Peyer's patch (tissue), 4 donors: ENCODE results near the gene HYKK.
"Not testable (repeated sequence)": the region's sequence is repeated elsewhere in the genome, so short reads cannot be mapped to it uniquely, and the experiment has no call there.

Experiments used
- POLR2A ChIP-seq, 2 donors: fragments of 450-650 bp; IDR thresholded peaks; one replicate each; pipeline ENCODE4 v1.5.1; 2017; ENCODE audit warnings: antibody characterized with exemption in 2 of 2, mild to moderate bottlenecking in 2 of 2, moderate library complexity in 2 of 2
- TF ChIP-seq, protein P1 (sequence below), 6 experiments: fragments of 450-650 bp in 4 of 6; fragments of 200-600 bp in 2 of 6; sonication (generic) in 1 of 6; IDR thresholded peaks; one replicate each; pipeline ENCODE4 v1.5.1; 2017 to 2019; ENCODE audit warnings: antibody characterized with exemption in 6 of 6, mild to moderate bottlenecking in 3 of 6, moderate library complexity in 1 of 6

DNA sequence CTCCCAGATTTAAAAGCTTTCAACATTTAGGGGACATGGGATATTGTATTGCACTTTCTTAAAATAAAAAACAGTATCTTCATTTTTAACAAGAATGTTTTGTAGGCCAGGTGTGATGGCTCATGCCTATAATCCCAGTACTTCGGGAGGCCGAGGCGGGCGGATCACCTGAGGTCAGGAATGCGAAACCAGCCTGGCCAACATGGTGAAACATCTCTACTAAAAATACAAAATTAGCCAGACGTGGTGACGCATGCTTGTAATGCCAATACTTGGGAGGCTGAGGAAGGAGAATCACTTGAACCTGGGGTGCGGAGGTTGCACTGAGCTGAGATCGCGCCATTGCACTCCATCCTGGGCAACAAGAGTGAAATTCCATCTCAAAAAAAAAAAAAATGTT lies 52.8 kb downstream of the HYKK start:
- TF ChIP-seq, protein P1, sequence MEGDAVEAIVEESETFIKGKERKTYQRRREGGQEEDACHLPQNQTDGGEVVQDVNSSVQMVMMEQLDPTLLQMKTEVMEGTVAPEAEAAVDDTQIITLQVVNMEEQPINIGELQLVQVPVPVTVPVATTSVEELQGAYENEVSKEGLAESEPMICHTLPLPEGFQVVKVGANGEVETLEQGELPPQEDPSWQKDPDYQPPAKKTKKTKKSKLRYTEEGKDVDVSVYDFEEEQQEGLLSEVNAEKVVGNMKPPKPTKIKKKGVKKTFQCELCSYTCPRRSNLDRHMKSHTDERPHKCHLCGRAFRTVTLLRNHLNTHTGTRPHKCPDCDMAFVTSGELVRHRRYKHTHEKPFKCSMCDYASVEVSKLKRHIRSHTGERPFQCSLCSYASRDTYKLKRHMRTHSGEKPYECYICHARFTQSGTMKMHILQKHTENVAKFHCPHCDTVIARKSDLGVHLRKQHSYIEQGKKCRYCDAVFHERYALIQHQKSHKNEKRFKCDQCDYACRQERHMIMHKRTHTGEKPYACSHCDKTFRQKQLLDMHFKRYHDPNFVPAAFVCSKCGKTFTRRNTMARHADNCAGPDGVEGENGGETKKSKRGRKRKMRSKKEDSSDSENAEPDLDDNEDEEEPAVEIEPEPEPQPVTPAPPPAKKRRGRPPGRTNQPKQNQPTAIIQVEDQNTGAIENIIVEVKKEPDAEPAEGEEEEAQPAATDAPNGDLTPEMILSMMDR (IDR thresholded peaks at IDR 0.05), result not testable (repeated sequence)
- TF ChIP-seq POLR2A (IDR thresholded peaks at IDR 0.05), result not testable (repeated sequence)
